ENCODE data around the gene KIRREL2. TPM values are rescaled to one million over a fixed set of nuclear protein-coding genes. Genes with fewer than 3 reads are reported as not detected.

KIRREL2 gene
- total RNA-seq, 1 experiment from 2014 or later: not detected

DNA sequence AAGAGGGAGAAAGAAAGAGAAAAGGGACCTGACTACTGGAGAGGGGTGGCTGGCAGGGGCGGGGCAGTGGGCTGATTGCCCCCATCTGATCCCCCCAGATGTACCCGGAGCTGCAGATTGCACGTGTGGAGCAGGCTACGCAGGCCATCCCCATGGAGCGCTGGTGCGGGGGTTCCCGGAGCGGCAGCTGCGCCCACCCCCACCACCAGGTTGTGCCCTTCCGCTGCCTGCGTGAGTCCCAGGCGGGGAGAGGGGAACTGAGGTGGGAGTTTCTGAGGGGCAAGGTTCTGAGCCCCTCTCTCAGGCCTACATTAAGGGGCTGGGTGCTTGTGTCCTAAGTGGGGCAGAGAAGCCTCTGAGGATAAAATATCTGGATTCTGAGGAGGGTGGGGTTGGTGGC is 14.1 kb downstream of the KIRREL2 start:
- Mint-ChIP-seq H3K27me3 (ENCODE audit: insufficient read depth, unreplicated experiment) (peaks cover 23% of the 10 kb centered on the region), H3K4me1 (ENCODE audit: insufficient read depth, unreplicated experiment) (peaks cover 6% of the 10 kb centered on the region), H3K36me3 (ENCODE audit: insufficient read depth, unreplicated experiment) (no peaks in the 10 kb centered on the region), H3K4me3 (ENCODE audit: unreplicated experiment) (no peak overlapping the region), H3K27ac (ENCODE audit: low read depth, unreplicated experiment) (no peak overlapping the region), H3K9me3 (ENCODE audit: unreplicated experiment) (no peaks in the 10 kb centered on the region)
- DNase-seq (ENCODE audit: unreplicated experiment): no peak
- ChIA-PET CTCF (no interaction called here), POLR2A (interaction anchor here (1.3 kb wide), 1 partner anchor 9 kb away, joined by 3 read pairs; no protein-coding TSS in a partner anchor)
- intact Hi-C loops (cut with micrococcal nuclease): no loop called here
- TF ChIP-seq, protein P1, sequence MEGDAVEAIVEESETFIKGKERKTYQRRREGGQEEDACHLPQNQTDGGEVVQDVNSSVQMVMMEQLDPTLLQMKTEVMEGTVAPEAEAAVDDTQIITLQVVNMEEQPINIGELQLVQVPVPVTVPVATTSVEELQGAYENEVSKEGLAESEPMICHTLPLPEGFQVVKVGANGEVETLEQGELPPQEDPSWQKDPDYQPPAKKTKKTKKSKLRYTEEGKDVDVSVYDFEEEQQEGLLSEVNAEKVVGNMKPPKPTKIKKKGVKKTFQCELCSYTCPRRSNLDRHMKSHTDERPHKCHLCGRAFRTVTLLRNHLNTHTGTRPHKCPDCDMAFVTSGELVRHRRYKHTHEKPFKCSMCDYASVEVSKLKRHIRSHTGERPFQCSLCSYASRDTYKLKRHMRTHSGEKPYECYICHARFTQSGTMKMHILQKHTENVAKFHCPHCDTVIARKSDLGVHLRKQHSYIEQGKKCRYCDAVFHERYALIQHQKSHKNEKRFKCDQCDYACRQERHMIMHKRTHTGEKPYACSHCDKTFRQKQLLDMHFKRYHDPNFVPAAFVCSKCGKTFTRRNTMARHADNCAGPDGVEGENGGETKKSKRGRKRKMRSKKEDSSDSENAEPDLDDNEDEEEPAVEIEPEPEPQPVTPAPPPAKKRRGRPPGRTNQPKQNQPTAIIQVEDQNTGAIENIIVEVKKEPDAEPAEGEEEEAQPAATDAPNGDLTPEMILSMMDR (IDR thresholded peaks at IDR 0.05; ENCODE audit: unreplicated experiment): no peak
- BruUV-seq (replicated peaks): no TSS peak

DNA sequence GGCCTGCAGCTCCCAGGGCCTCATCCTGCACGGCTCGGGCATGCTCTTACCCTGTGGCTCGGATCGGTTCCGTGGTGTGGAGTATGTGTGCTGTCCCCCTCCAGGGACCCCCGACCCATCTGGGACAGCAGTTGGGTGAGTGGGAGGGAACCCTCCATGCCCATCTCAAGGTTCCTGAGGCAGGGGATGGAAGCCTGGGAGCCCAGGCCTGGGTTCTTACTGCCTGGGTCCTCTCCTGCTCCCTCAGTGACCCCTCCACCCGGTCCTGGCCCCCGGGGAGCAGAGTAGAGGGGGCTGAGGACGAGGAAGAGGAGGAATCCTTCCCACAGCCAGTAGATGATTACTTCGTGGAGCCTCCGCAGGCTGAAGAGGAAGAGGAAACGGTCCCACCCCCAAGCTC is 14.9 kb downstream of the KIRREL2 start:
- Mint-ChIP-seq H3K4me3 (ENCODE audit: unreplicated experiment) (no peak overlapping the region), H3K27me3 (ENCODE audit: insufficient read depth, unreplicated experiment) (peaks cover 15% of the 10 kb centered on the region), H3K36me3 (ENCODE audit: insufficient read depth, unreplicated experiment) (no peaks in the 10 kb centered on the region), H3K4me1 (ENCODE audit: insufficient read depth, unreplicated experiment) (peaks cover 6% of the 10 kb centered on the region), H3K27ac (ENCODE audit: low read depth, unreplicated experiment) (no peak overlapping the region), H3K9me3 (ENCODE audit: unreplicated experiment) (no peaks in the 10 kb centered on the region)
- BruUV-seq (replicated peaks): no TSS peak
- intact Hi-C loops (cut with micrococcal nuclease): no loop called here
- TF ChIP-seq, protein P1 (IDR thresholded peaks at IDR 0.05; ENCODE audit: unreplicated experiment): no peak
- CTCF ChIA-PET: interaction anchor here (0.7 kb wide), 1 partner anchor 200 kb away, joined by 4 read pairs; no protein-coding TSS in a partner anchor
- no peak for DNase-seq (ENCODE audit: unreplicated experiment)
- POLR2A ChIA-PET: interaction anchor here (0.7 kb wide), 1 partner anchor 89 kb away, joined by 3 read pairs; no protein-coding TSS in a partner anchor

GRCh38 chr19:35872180-35872579 is 15.5 kb downstream of the KIRREL2 start:
- DNase-seq (ENCODE audit: unreplicated experiment): no peak
- no peaks in the 10 kb centered on the region for H3K9me3 Mint-ChIP-seq (ENCODE audit: unreplicated experiment)
- no TSS peak for BruUV-seq (replicated peaks)
- no peak overlapping the region for H3K27ac Mint-ChIP-seq (ENCODE audit: low read depth, unreplicated experiment)
- H3K4me3 Mint-ChIP-seq (ENCODE audit: unreplicated experiment): no peak overlapping the region
- H3K27me3 Mint-ChIP-seq (ENCODE audit: insufficient read depth, unreplicated experiment): peaks cover 9% of the 10 kb centered on the region
- ChIA-PET POLR2A (interaction anchor here (0.7 kb wide), 1 partner anchor 90 kb away, joined by 3 read pairs; no protein-coding TSS in a partner anchor), CTCF (no interaction called here)
- intact Hi-C loops (cut with micrococcal nuclease): no loop called here
- H3K4me1 Mint-ChIP-seq (ENCODE audit: insufficient read depth, unreplicated experiment): peaks cover 6% of the 10 kb centered on the region
- TF ChIP-seq, protein P1 (IDR thresholded peaks at IDR 0.05; ENCODE audit: unreplicated experiment): no peak
- H3K36me3 Mint-ChIP-seq (ENCODE audit: insufficient read depth, unreplicated experiment): no peaks in the 10 kb centered on the region

DNA sequence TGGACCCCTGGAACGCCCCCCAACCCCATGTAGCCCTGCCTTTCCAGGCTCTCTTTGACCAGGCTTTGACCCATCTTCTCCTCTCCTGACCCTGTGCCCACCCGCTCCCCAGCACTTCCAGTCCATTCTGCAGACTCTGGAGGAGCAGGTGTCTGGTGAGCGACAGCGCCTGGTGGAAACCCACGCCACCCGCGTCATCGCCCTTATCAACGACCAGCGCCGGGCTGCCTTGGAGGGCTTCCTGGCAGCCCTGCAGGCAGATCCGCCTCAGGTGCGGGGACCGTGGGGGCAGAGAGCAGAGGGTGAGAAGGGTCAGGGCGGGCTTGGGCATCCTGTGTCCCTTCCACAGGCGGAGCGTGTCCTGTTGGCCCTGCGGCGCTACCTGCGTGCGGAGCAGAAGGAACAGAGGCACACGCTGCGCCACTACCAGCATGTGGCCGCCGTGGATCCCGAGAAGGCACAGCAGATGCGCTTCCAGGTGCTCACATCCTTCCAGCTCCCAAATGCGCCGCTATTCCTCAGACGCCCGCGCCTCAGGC is 17.8 kb downstream of the KIRREL2 start:
- Mint-ChIP-seq H3K4me1 (ENCODE audit: insufficient read depth, unreplicated experiment) (peaks cover 7% of the 10 kb centered on the region), H3K27me3 (ENCODE audit: insufficient read depth, unreplicated experiment) (peaks cover 4% of the 10 kb centered on the region), H3K36me3 (ENCODE audit: insufficient read depth, unreplicated experiment) (no peaks in the 10 kb centered on the region), H3K27ac (ENCODE audit: low read depth, unreplicated experiment) (no peak overlapping the region), H3K9me3 (ENCODE audit: unreplicated experiment) (no peaks in the 10 kb centered on the region), H3K4me3 (ENCODE audit: unreplicated experiment) (no peak overlapping the region)
- DNase-seq (ENCODE audit: unreplicated experiment): no peak
- POLR2A ChIA-PET: no interaction called here
- intact Hi-C loops (cut with micrococcal nuclease): no loop called here
- CTCF ChIA-PET: interaction anchor here (0.6 kb wide), 1 partner anchor 308 kb away, joined by 5 read pairs; no protein-coding TSS in a partner anchor
- TF ChIP-seq, protein P1 (IDR thresholded peaks at IDR 0.05; ENCODE audit: unreplicated experiment): no peak
- no TSS peak for BruUV-seq (replicated peaks)
